ENCODE results near the gene PRSS2.

PRSS2 gene

DNA sequence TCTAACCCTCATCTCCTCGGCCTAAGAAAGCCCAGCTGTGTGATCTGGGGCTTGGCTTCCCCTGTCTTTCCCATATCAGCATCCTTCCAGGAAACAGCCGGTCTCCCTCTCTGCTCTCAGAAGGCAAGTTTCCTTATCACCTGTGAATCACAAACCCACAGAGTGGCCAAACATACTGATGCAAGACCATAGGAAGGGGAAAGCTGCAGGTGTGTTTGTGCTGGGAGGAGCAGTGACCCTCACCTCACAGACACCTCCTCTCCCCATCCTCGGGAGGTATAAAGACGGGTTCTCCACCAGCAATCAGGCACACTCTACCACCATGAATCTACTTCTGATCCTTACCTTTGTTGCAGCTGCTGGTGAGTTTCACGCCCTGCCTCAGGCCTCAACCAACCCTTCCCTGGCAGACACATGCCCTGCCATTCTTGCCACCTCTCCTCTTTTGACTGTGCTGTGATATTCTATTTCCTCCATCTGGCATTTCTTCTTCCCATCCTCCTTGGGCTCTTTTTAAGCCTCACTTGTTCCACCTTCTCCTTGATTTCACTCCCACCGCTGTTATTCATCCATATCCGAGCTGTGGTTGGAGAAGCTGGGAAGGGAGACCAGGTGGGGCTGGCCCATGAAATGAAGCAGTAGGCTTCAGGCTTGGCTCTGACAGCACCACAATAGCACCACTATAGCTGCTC, at the start of gene PRSS2:
Gene PRSS2 (plus strand): TSS at position 310 of the 692 bp plus-strand sequence. CDS start 13 bp downstream, at position 323.
- H3K4me1 Mint-ChIP-seq, result peaks cover 4% of the 10 kb centered on the region
- H3K9me3 Mint-ChIP-seq, result no peaks in the 10 kb centered on the region
- no peak for DNase-seq
- H3K27ac Mint-ChIP-seq, result no peak within 1 kb of the TSS
- no peaks in the 10 kb centered on the region for H3K36me3 Mint-ChIP-seq (ENCODE audit: low read depth)
- H3K4me3 Mint-ChIP-seq, result no peak within 1 kb of the TSS
- TF ChIP-seq, protein P1, sequence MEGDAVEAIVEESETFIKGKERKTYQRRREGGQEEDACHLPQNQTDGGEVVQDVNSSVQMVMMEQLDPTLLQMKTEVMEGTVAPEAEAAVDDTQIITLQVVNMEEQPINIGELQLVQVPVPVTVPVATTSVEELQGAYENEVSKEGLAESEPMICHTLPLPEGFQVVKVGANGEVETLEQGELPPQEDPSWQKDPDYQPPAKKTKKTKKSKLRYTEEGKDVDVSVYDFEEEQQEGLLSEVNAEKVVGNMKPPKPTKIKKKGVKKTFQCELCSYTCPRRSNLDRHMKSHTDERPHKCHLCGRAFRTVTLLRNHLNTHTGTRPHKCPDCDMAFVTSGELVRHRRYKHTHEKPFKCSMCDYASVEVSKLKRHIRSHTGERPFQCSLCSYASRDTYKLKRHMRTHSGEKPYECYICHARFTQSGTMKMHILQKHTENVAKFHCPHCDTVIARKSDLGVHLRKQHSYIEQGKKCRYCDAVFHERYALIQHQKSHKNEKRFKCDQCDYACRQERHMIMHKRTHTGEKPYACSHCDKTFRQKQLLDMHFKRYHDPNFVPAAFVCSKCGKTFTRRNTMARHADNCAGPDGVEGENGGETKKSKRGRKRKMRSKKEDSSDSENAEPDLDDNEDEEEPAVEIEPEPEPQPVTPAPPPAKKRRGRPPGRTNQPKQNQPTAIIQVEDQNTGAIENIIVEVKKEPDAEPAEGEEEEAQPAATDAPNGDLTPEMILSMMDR (IDR thresholded peaks at IDR 0.05), result no peak
- H3K27me3 Mint-ChIP-seq (ENCODE audit: low read depth, poor library complexity), result peaks cover 48% of the 10 kb centered on the region

DNA sequence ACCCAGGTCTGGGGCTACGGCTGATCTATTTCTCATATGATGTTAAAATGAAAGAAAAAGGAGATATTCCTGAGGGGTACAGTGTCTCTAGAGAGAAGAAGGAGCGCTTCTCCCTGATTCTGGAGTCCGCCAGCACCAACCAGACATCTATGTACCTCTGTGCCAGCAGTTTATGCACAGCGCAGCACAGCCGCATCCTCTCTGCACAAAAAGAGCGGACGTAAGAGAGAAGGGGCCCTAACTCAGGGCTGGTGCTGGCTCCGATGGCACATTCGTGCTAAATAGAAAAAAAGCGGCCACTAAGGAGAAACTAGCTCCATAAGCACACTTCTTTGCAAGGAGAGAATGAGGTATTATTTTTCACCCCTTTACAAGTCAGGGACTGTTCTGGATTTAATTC, 49.8 kb upstream of the PRSS2 start:
- no peak overlapping the region for H3K4me3 Mint-ChIP-seq
- no peak overlapping the region for H3K27ac Mint-ChIP-seq
- H3K36me3 Mint-ChIP-seq (ENCODE audit: low read depth), result no peaks in the 10 kb centered on the region
- H3K4me1 Mint-ChIP-seq, result no peaks in the 10 kb centered on the region
- no peaks in the 10 kb centered on the region for H3K9me3 Mint-ChIP-seq
- H3K27me3 Mint-ChIP-seq (ENCODE audit: low read depth, poor library complexity), result peaks cover 7% of the 10 kb centered on the region
- DNase-seq, result no peak
- TF ChIP-seq, protein P1 (IDR thresholded peaks at IDR 0.05), result no peak

DNA sequence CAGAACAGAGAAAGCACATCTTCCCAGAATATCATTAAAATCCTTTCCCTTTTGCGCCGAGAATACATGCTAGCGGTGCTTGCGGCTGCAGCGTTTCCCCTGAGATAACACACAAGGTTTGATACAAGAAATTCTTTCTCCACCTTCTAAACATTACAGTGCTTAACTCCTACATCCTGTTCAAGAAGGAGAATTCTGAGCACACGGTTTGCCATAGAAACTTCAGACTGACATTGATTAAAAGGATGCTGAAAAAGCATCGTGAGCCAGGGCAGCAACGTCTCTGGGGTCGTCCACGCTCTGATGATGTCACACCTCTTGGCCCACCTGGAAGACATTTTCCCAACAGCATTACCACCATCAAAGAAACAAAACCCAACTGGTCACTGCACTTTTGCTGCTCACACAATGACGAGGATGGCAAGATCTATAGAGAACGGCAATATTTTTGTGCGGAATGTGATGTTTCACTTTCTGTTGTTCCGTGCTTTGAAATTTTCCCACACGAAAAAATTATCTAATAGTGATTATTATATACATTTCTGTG, 48.4 kb upstream of the PRSS2 start:
- Mint-ChIP-seq H3K9me3 (no peaks in the 10 kb centered on the region), H3K27ac (no peak overlapping the region), H3K36me3 (ENCODE audit: low read depth) (no peaks in the 10 kb centered on the region), H3K4me3 (no peak overlapping the region), H3K4me1 (no peaks in the 10 kb centered on the region), H3K27me3 (ENCODE audit: low read depth, poor library complexity) (peaks cover 8% of the 10 kb centered on the region)
- no peak for DNase-seq
- TF ChIP-seq, protein P1 (IDR thresholded peaks at IDR 0.05), result no peak

DNA sequence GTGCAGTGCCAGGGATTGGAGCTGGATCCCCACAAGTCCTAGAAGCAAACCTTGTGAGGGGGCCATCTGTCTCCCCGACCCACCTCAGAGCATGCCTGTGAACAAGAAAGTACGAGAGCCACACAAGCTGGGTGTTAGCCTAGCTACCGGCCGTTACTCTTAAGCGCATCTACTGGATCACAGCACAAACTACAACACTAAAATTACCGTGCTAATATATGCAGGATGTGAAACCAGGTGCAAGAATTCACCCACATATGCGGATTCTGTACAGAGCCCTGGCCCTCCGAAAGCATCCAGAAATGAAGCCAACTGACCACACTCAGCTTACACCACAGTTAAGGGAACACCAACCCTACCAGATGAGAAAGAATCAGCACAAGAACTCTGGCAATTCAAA, 37.5 kb upstream of the PRSS2 start:
- DNase-seq, result no peak
- Mint-ChIP-seq H3K27me3 (ENCODE audit: low read depth, poor library complexity) (no peaks in the 10 kb centered on the region), H3K36me3 (ENCODE audit: low read depth) (no peaks in the 10 kb centered on the region), H3K9me3 (peaks cover 3% of the 10 kb centered on the region), H3K4me1 (no peaks in the 10 kb centered on the region), H3K27ac (no peak overlapping the region), H3K4me3 (no peak overlapping the region)
- TF ChIP-seq, protein P1 (IDR thresholded peaks at IDR 0.05), result no peak

DNA sequence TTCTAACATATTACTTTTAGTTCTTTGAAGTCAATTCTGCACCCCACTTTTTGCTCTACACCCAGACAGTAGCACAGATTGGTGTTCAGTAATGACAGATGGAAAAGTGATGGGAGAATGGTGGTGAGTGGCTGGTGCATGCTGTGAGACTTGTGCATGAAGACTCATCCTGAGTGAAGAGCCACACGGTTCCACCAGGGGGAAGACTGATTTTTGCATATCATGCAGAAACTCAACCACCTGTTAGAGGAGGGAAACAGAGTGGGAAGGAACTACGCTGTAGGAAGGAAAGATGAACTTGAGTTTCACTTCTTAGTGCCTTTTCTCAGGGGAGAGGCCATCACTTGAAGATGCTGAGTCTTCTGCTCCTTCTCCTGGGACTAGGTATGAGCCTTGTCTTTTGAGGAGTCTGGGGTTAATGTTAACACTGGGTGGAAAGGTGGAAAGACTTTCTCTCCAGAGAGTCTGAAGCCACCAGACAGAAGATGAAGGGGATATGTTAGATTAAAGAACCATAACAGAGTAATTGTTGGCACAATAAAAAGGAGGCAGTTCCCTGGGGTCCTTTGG, 30.8 kb upstream of the PRSS2 start:
- Mint-ChIP-seq H3K9me3 (no peaks in the 10 kb centered on the region), H3K27ac (no peak overlapping the region), H3K4me1 (no peaks in the 10 kb centered on the region), H3K36me3 (ENCODE audit: low read depth) (no peaks in the 10 kb centered on the region), H3K27me3 (ENCODE audit: low read depth, poor library complexity) (peaks cover 26% of the 10 kb centered on the region), H3K4me3 (no peak overlapping the region)
- no peak for DNase-seq
- TF ChIP-seq, protein P1 (IDR thresholded peaks at IDR 0.05), result no peak
